ENCODE measurements around the gene SMIM38.

The SMIM38 gene

GRCh38 chr11:69120096-69120875 lies 35.4 kb upstream of the SMIM38 start:
- no peak for TF ChIP-seq CTCF (IDR thresholded peaks at IDR 0.05)
- Histone ChIP-seq H3K9me3 (no peaks in the 10 kb centered on the region), H3K27me3 (peaks cover 14% of the 10 kb centered on the region), H3K4me1 (ENCODE audit: control insufficient read depth in 1 of 2, insufficient read depth in 1 of 2, low read depth in 1 of 2, low read length in 1 of 2) (no peaks in the 10 kb centered on the region), H3K27ac (no peak overlapping the region), H3K36me3 (no peaks in the 10 kb centered on the region), H3K4me3 (ENCODE audit: low read depth in 1 of 2, low read length in 1 of 2) (no peak overlapping the region)

GRCh38 chr11:69121021-69121420 lies 34.7 kb upstream of the SMIM38 start:
- no peak for TF ChIP-seq CTCF (IDR thresholded peaks at IDR 0.05)
- H3K9me3 ChIP-seq: no peaks in the 10 kb centered on the region
- H3K27ac ChIP-seq: no peak overlapping the region

GRCh38 chr11:69121621-69122325 lies 34.0 kb upstream of the SMIM38 start:
- Histone ChIP-seq H3K9me3 (no peaks in the 10 kb centered on the region), H3K4me1 (ENCODE audit: control insufficient read depth in 1 of 2, insufficient read depth in 1 of 2, low read depth in 1 of 2, low read length in 1 of 2) (no peaks in the 10 kb centered on the region), H3K36me3 (no peaks in the 10 kb centered on the region), H3K27me3 (peaks cover 14% of the 10 kb centered on the region), H3K27ac (no peak overlapping the region), H3K4me3 (ENCODE audit: low read depth in 1 of 2, low read length in 1 of 2) (no peak overlapping the region)
- TF ChIP-seq CTCF (IDR thresholded peaks at IDR 0.05): no peak

More at GRCh38 chr11:69121021-69121420, 34.7 kb upstream of the SMIM38 start:
- no peaks in the 10 kb centered on the region for H3K4me1 ChIP-seq (ENCODE audit: control insufficient read depth in 1 of 2, insufficient read depth in 1 of 2, low read depth in 1 of 2, low read length in 1 of 2)
- H3K4me3 ChIP-seq (ENCODE audit: low read depth in 1 of 2, low read length in 1 of 2): no peak overlapping the region
- no peaks in the 10 kb centered on the region for H3K36me3 ChIP-seq
- H3K27me3 ChIP-seq: peaks cover 14% of the 10 kb centered on the region

GRCh38 chr11:69122326-69122629 lies 33.5 kb upstream of the SMIM38 start:
- no peak overlapping the region for H3K27ac ChIP-seq
- no peak for TF ChIP-seq CTCF (IDR thresholded peaks at IDR 0.05)
- peaks cover 14% of the 10 kb centered on the region for H3K27me3 ChIP-seq
- no peaks in the 10 kb centered on the region for H3K9me3 ChIP-seq
- no peak overlapping the region for H3K4me3 ChIP-seq (ENCODE audit: low read depth in 1 of 2, low read length in 1 of 2)
- H3K36me3 ChIP-seq: no peaks in the 10 kb centered on the region
- H3K4me1 ChIP-seq (ENCODE audit: control insufficient read depth in 1 of 2, insufficient read depth in 1 of 2, low read depth in 1 of 2, low read length in 1 of 2): no peaks in the 10 kb centered on the region

- H3K4me3 ChIP-seq (ENCODE audit: low read depth in 1 of 2, low read length in 1 of 2): no peak overlapping the region
- H3K27ac ChIP-seq: no peak overlapping the region
- H3K27me3 ChIP-seq: peaks cover 14% of the 10 kb centered on the region
Measured at GRCh38 chr11:69122630-69123431, 32.9 kb upstream of the SMIM38 start.

More at GRCh38 chr11:69122630-69123431, 32.9 kb upstream of the SMIM38 start:
- H3K4me1 ChIP-seq (ENCODE audit: control insufficient read depth in 1 of 2, insufficient read depth in 1 of 2, low read depth in 1 of 2, low read length in 1 of 2): no peaks in the 10 kb centered on the region
- no peak for TF ChIP-seq CTCF (IDR thresholded peaks at IDR 0.05)
- no peaks in the 10 kb centered on the region for H3K9me3 ChIP-seq
- H3K36me3 ChIP-seq: no peaks in the 10 kb centered on the region
